Measurements from ENCODE around the gene MUSTN1.

The MUSTN1 gene

GRCh38 chr3:52849656-52850055 is 14.8 kb upstream of the MUSTN1 start:
- DNase-seq = no peak

GRCh38 chr3:52848617-52849016 is 13.8 kb upstream of the MUSTN1 start:
- no peak for DNase-seq

GRCh38 chr3:52847726-52848125 is 12.9 kb upstream of the MUSTN1 start:
- no peak for DNase-seq

- no peak for DNase-seq
These were observed 12.4 kb upstream of the MUSTN1 start for GRCh38 chr3:52847241-52847640.

- DNase-seq = no peak
These were observed 11.7 kb upstream of the MUSTN1 start for GRCh38 chr3:52846432-52846965.

- DNase-seq = no peak
These were observed 11.0 kb upstream of the MUSTN1 start for GRCh38 chr3:52845691-52846431.

GRCh38 chr3:52845157-52845556 is 10.3 kb upstream of the MUSTN1 start:
- DNase-seq = no peak

- peak; percentile 24 for DNase-seq
These were observed 9.6 kb upstream of the MUSTN1 start for GRCh38 chr3:52844290-52844975.

- DNase-seq = no peak
These were observed 9.1 kb upstream of the MUSTN1 start for GRCh38 chr3:52843881-52844280.

GRCh38 chr3:52843108-52843865 is 8.5 kb upstream of the MUSTN1 start:
- DNase-seq = no peak

- no peak for DNase-seq
These were observed 7.6 kb upstream of the MUSTN1 start for GRCh38 chr3:52842424-52842823.

- no peak for DNase-seq
These were observed 7.1 kb upstream of the MUSTN1 start for GRCh38 chr3:52841981-52842340.

GRCh38 chr3:52841211-52841980 is 6.6 kb upstream of the MUSTN1 start:
- no peak for DNase-seq

GRCh38 chr3:52839892-52840545 is 5.2 kb upstream of the MUSTN1 start:
- DNase-seq = no peak

- DNase-seq = no peak
These were observed 4.4 kb upstream of the MUSTN1 start for GRCh38 chr3:52839268-52839575.

GRCh38 chr3:52838561-52839267 is 3.9 kb upstream of the MUSTN1 start:
- DNase-seq = no peak

GRCh38 chr3:52836986-52837385 is 2.2 kb upstream of the MUSTN1 start:
- no peak for DNase-seq

- DNase-seq = no peak
These were observed 1.6 kb upstream of the MUSTN1 start for GRCh38 chr3:52836471-52836845.

GRCh38 chr3:52835766-52836470 is 1.1 kb upstream of the MUSTN1 start:
- no peak for DNase-seq

GRCh38 chr3:52833202-52833601 is 1.6 kb downstream of the MUSTN1 start:
- DNase-seq = no peak

Data from SIG-M5 (cell line).